HL-60/S4 (cell line): Measurements from ENCODE around the gene PHPT1.
"Not testable (repeated sequence)": the region's sequence is repeated elsewhere in the genome, so short reads cannot be mapped to it uniquely, and the experiment has no call there.

Experiments used
- in situ Hi-C: fragments of 300-500 bp; cut with MboI; formaldehyde crosslinking; loops from 2 replicates; pipeline ENCODE4 v1.14.3; 2022; ENCODE audit warnings: low sequenced_read_pairs

The PHPT1 gene

GRCh38 chr9:136849038-136849959 lies at the start of gene PHPT1:
PHPT1 (plus strand) TSS chr9:136849409; CDS start chr9:136849431, 22 bp downstream.
- in situ Hi-C loops, result no loop called here

- in situ Hi-C loops, result loop anchor here (25.0 kb wide), 2 partner anchors 237 to 412 kb away; partner anchors contain the start of genes ABCA2, FUT7, NDOR1 and NPDC1
Observed at GRCh38 chr9:136799854-136800657, 49.2 kb upstream of the PHPT1 start.

GRCh38 chr9:136802321-136802720 lies 46.9 kb upstream of the PHPT1 start:
- in situ Hi-C loops, result no loop called here

- in situ Hi-C loops, result not testable (repeated sequence)
Observed at GRCh38 chr9:136803009-136803550, 46.1 kb upstream of the PHPT1 start.

GRCh38 chr9:136803551-136804508 lies 45.4 kb upstream of the PHPT1 start:
- in situ Hi-C loops, result no loop called here

- in situ Hi-C loops, result no loop called here
Observed at GRCh38 chr9:136804509-136805206, 44.6 kb upstream of the PHPT1 start.

- in situ Hi-C loops, result no loop called here
Observed at GRCh38 chr9:136805207-136805740, 43.9 kb upstream of the PHPT1 start.

- in situ Hi-C loops, result no loop called here
Observed at GRCh38 chr9:136806067-136806466, 43.1 kb upstream of the PHPT1 start.

- in situ Hi-C loops, result no loop called here
Observed at GRCh38 chr9:136806631-136807201, 42.5 kb upstream of the PHPT1 start.

GRCh38 chr9:136807281-136808074 lies 41.7 kb upstream of the PHPT1 start, which contains the start of gene RABL6:
RABL6 (plus strand) TSS chr9:136807948; CDS start chr9:136808197, 249 bp downstream.
- in situ Hi-C loops, result no loop called here

- in situ Hi-C loops, result no loop called here
Observed at GRCh38 chr9:136808075-136808805, 41.0 kb upstream of the PHPT1 start.

- in situ Hi-C loops, result no loop called here
Observed at GRCh38 chr9:136808806-136809158, 40.4 kb upstream of the PHPT1 start.

- in situ Hi-C loops, result no loop called here
Observed at GRCh38 chr9:136814725-136815421, 34.3 kb upstream of the PHPT1 start.

GRCh38 chr9:136815422-136815782 lies 33.8 kb upstream of the PHPT1 start:
- in situ Hi-C loops, result no loop called here

GRCh38 chr9:136820971-136821825 lies 28.0 kb upstream of the PHPT1 start:
- in situ Hi-C loops, result no loop called here
